Ishikawa (cell line): Measurements from ENCODE around the gene IGF2BP3.

Experiments used
- CEBPB ChIP-seq: IDR thresholded peaks from 2 replicates; pipeline ENCODE4 v1.6.1; 2012
- CREB1 ChIP-seq: IDR thresholded peaks from 2 replicates; pipeline ENCODE4 v1.6.1; 2012; ENCODE audit warnings: low read depth
- EGR1 ChIP-seq: IDR thresholded peaks from 2 replicates; pipeline ENCODE4 v1.6.1; 2012
- EP300 ChIP-seq: IDR thresholded peaks from 2 replicates; pipeline ENCODE4 v1.6.1; 2012; ENCODE audit warnings: borderline replicate concordance
- FOXM1 ChIP-seq: IDR thresholded peaks from 2 replicates; pipeline ENCODE4 v1.6.1; 2012; ENCODE audit warnings: low read depth, borderline replicate concordance
- NFIC ChIP-seq: IDR thresholded peaks from 2 replicates; pipeline ENCODE4 v1.6.1; 2012
- RAD21 ChIP-seq: IDR thresholded peaks from 2 replicates; pipeline ENCODE4 v1.6.1; 2012; ENCODE audit warnings: low read depth
- TAF1 ChIP-seq: IDR thresholded peaks from 2 replicates; pipeline ENCODE4 v1.6.1; 2012; ENCODE audit warnings: low read depth, mild to moderate bottlenecking
- TEAD4 ChIP-seq: IDR thresholded peaks from 2 replicates; pipeline ENCODE4 v1.6.1; 2012
- YY1 ChIP-seq: IDR thresholded peaks from 2 replicates; pipeline ENCODE4 v1.6.1; 2012; ENCODE audit warnings: low read depth
- ZBTB7A ChIP-seq: IDR thresholded peaks from 2 replicates; pipeline ENCODE4 v1.6.1; 2012; ENCODE audit warnings: low read depth
- TF ChIP-seq, protein P1 (sequence below): IDR thresholded peaks from 2 replicates; pipeline ENCODE4 v1.6.1; 2012; ENCODE audit warnings: low read depth, mild to moderate bottlenecking
- TF ChIP-seq, protein P2 (sequence below): IDR thresholded peaks from 2 replicates; pipeline ENCODE4 v1.6.1; 2012
- TF ChIP-seq, protein P3 (sequence below): IDR thresholded peaks from 2 replicates; pipeline ENCODE4 v1.6.1; 2012

DNA sequence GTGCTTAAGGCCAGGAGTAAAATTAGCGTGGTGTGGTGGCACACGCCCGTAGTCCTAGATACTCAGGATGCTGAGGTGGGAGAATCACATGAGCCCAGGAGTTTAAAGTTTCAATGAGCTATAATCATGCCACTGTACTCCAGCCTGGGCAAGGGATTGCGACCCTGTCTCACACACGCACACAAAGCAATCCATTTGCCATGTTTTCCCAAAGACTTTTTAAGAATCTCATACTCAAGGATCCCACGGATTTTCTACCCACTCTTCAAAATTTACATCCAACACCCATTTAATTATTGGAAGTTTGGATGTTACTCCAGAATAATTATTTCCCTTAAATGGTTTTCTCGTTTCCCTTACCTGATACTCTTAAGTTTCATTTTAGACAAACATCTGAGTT lies 47.9 kb downstream of the IGF2BP3 start:
- no peak for TF ChIP-seq RAD21
- no peak for TF ChIP-seq EP300
- TF ChIP-seq, protein P1, sequence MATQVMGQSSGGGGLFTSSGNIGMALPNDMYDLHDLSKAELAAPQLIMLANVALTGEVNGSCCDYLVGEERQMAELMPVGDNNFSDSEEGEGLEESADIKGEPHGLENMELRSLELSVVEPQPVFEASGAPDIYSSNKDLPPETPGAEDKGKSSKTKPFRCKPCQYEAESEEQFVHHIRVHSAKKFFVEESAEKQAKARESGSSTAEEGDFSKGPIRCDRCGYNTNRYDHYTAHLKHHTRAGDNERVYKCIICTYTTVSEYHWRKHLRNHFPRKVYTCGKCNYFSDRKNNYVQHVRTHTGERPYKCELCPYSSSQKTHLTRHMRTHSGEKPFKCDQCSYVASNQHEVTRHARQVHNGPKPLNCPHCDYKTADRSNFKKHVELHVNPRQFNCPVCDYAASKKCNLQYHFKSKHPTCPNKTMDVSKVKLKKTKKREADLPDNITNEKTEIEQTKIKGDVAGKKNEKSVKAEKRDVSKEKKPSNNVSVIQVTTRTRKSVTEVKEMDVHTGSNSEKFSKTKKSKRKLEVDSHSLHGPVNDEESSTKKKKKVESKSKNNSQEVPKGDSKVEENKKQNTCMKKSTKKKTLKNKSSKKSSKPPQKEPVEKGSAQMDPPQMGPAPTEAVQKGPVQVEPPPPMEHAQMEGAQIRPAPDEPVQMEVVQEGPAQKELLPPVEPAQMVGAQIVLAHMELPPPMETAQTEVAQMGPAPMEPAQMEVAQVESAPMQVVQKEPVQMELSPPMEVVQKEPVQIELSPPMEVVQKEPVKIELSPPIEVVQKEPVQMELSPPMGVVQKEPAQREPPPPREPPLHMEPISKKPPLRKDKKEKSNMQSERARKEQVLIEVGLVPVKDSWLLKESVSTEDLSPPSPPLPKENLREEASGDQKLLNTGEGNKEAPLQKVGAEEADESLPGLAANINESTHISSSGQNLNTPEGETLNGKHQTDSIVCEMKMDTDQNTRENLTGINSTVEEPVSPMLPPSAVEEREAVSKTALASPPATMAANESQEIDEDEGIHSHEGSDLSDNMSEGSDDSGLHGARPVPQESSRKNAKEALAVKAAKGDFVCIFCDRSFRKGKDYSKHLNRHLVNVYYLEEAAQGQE = no peak
- TF ChIP-seq YY1 = no peak
- no peak for TF ChIP-seq CREB1
- TF ChIP-seq, protein P2, sequence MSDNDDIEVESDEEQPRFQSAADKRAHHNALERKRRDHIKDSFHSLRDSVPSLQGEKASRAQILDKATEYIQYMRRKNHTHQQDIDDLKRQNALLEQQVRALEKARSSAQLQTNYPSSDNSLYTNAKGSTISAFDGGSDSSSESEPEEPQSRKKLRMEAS = no peak
- no peak for TF ChIP-seq TAF1
- TF ChIP-seq TEAD4 = no peak
- no peak for TF ChIP-seq CEBPB
- no peak for TF ChIP-seq EGR1
- TF ChIP-seq FOXM1 = no peak
- TF ChIP-seq, protein P3, sequence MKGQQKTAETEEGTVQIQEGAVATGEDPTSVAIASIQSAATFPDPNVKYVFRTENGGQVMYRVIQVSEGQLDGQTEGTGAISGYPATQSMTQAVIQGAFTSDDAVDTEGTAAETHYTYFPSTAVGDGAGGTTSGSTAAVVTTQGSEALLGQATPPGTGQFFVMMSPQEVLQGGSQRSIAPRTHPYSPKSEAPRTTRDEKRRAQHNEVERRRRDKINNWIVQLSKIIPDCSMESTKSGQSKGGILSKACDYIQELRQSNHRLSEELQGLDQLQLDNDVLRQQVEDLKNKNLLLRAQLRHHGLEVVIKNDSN = no peak
- TF ChIP-seq ZBTB7A = no peak
- TF ChIP-seq NFIC = no peak
